HEK293 (cell line): ENCODE data around the gene PER1.

Experiments
- EGR2 ChIP-seq: fragments of 450-650 bp; formaldehyde crosslinking; IDR thresholded peaks from 2 replicates; pipeline ENCODE4 v1.5.1; 2016; ENCODE audit warnings: low read depth, missing biosample characterization, missing genetic modification characterization
- ZBTB17 ChIP-seq: fragments of 450-650 bp; formaldehyde crosslinking; IDR thresholded peaks from 2 replicates; pipeline ENCODE4 v1.5.1; 2016; ENCODE audit warnings: missing biosample characterization, missing genetic modification characterization
- ZBTB20 ChIP-seq: fragments of 450-650 bp; formaldehyde crosslinking; IDR thresholded peaks from 2 replicates; pipeline ENCODE4 v1.5.1; 2016; ENCODE audit warnings: missing biosample characterization, missing genetic modification characterization
- ZBTB48 ChIP-seq: fragments of 450-650 bp; formaldehyde crosslinking; IDR thresholded peaks from 2 replicates; pipeline ENCODE4 v1.5.1; 2016; ENCODE audit warnings: missing biosample characterization, missing genetic modification characterization
- ZNF133 ChIP-seq: fragments of 450-650 bp; formaldehyde crosslinking; IDR thresholded peaks from 2 replicates; pipeline ENCODE4 v1.5.1; 2016; ENCODE audit warnings: missing biosample characterization, missing genetic modification characterization
- ZNF146 ChIP-seq: fragments of 450-650 bp; formaldehyde crosslinking; IDR thresholded peaks from 2 replicates; pipeline ENCODE4 v1.5.1; 2016; ENCODE audit warnings: missing biosample characterization, missing genetic modification characterization
- ZNF214 ChIP-seq: fragments of 450-650 bp; formaldehyde crosslinking; IDR thresholded peaks from 2 replicates; pipeline ENCODE4 v1.5.1; 2017; ENCODE audit warnings: missing biosample characterization, mild to moderate bottlenecking, missing genetic modification characterization, borderline replicate concordance
- ZNF274 ChIP-seq, 2 experiments: fragments of 200-500 bp in 1 of 2; fragments of 450-650 bp in 1 of 2; sonication (Bioruptor generic) in 1 of 2; formaldehyde crosslinking in 1 of 2; IDR thresholded peaks; 2 replicates each; pipeline versions ENCODE4 v1.5.1 to v1.6.1; 2014 to 2016; ENCODE audit warnings: borderline replicate concordance in 1 of 2, inconsistent platforms in 1 of 2, low read length in 1 of 2, missing biosample characterization in 1 of 2, missing genetic modification characterization in 1 of 2
- ZNF324 ChIP-seq: fragments of 450-650 bp; formaldehyde crosslinking; IDR thresholded peaks from 2 replicates; pipeline ENCODE4 v1.5.1; 2016; ENCODE audit warnings: missing biosample characterization, missing genetic modification characterization
- ZNF521 ChIP-seq: fragments of 450-650 bp; formaldehyde crosslinking; IDR thresholded peaks from 2 replicates; pipeline ENCODE4 v1.5.1; 2017; ENCODE audit warnings: missing biosample characterization, mild to moderate bottlenecking, missing genetic modification characterization
- ZNF747 ChIP-seq: fragments of 450-650 bp; formaldehyde crosslinking; IDR thresholded peaks from 2 replicates; pipeline ENCODE4 v1.5.1; 2016; ENCODE audit warnings: missing biosample characterization, missing genetic modification characterization
- ZNF76 ChIP-seq: fragments of 450-650 bp; formaldehyde crosslinking; IDR thresholded peaks from 2 replicates; pipeline ENCODE4; 2016; ENCODE audit warnings: low read depth, missing biosample characterization, missing genetic modification characterization, borderline replicate concordance
- ZSCAN30 ChIP-seq: fragments of 450-650 bp; IDR thresholded peaks from 2 replicates; pipeline ENCODE4 v1.5.1; 2018; ENCODE audit warnings: missing biosample characterization, mild to moderate bottlenecking, missing genetic modification characterization, moderate library complexity
- TF ChIP-seq, protein P1 (sequence below): fragments of 450-650 bp; formaldehyde crosslinking; IDR thresholded peaks from 2 replicates; pipeline ENCODE4 v1.5.1; 2017; ENCODE audit warnings: missing biosample characterization, missing genetic modification characterization
- TF ChIP-seq, protein P2 (sequence below): fragments of 450-650 bp; formaldehyde crosslinking; IDR thresholded peaks from 2 replicates; pipeline ENCODE4 v1.5.1; 2017; ENCODE audit warnings: missing biosample characterization, mild to moderate bottlenecking, missing genetic modification characterization, moderate library complexity
- TF ChIP-seq, protein P3 (sequence below): fragments of 450-650 bp; formaldehyde crosslinking; IDR thresholded peaks from 2 replicates; pipeline ENCODE4 v1.5.1; 2016; ENCODE audit warnings: missing biosample characterization, missing genetic modification characterization, borderline replicate concordance
- TF ChIP-seq, protein P4 (sequence below): fragments of 450-650 bp; formaldehyde crosslinking; IDR thresholded peaks from 2 replicates; pipeline ENCODE4 v1.5.1; 2016; ENCODE audit warnings: missing biosample characterization, missing genetic modification characterization
- TF ChIP-seq, protein P5 (sequence below): sonication (generic); formaldehyde crosslinking; IDR thresholded peaks from 2 replicates; pipeline ENCODE4 v1.8.1; 2022; ENCODE audit warnings: mild to moderate bottlenecking, moderate library complexity, missing genetic modification reagents
- TF ChIP-seq, protein P6 (sequence below): fragments of 450-650 bp; formaldehyde crosslinking; IDR thresholded peaks from 2 replicates; pipeline ENCODE4 v1.5.1; 2017; ENCODE audit warnings: missing biosample characterization, missing genetic modification characterization
- TF ChIP-seq, protein P7 (sequence below): fragments of 450-650 bp; formaldehyde crosslinking; IDR thresholded peaks from 2 replicates; pipeline ENCODE4 v1.5.1; 2016; ENCODE audit warnings: missing biosample characterization, missing genetic modification characterization

Gene PER1

DNA sequence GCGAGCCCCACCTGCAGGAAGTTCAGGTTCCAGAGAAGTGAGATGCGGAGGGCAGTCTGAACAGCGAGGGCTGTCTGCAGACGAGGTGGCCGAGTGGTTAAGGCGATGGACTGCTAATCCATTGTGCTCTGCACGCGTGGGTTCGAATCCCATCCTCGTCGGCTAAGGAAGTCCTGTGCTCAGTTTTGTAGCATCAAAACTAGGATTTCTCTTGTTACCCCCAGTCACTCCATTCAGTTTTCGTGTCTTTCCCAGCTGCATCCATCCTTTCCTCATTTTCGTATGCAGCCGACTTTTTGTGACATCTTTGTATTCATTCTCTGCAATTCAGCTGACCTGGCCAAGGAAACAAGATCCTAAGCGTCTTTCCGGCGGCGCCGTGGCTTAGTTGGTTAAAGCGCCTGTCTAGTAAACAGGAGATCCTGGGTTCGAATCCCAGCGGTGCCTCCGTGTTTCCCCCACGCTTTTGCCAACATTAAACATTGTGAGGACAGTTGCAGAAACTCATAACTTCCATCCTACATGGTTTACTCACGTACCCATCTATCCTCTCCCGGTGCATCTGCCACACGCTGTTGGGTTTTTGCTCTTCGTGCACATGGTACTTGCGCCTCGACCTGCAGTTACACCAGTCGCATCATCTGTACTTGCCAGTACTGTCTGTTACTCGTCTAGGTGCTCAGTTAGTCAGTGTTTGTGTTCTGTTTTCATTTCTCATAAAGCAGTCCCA lies 34.7 kb upstream of the PER1 start (continued):
- TF ChIP-seq, protein P1, sequence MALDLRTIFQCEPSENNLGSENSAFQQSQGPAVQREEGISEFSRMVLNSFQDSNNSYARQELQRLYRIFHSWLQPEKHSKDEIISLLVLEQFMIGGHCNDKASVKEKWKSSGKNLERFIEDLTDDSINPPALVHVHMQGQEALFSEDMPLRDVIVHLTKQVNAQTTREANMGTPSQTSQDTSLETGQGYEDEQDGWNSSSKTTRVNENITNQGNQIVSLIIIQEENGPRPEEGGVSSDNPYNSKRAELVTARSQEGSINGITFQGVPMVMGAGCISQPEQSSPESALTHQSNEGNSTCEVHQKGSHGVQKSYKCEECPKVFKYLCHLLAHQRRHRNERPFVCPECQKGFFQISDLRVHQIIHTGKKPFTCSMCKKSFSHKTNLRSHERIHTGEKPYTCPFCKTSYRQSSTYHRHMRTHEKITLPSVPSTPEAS, result no peak
- peak; percentile 48 for TF ChIP-seq EGR2 (tag by site-specific recombination)
- TF ChIP-seq, protein P2, sequence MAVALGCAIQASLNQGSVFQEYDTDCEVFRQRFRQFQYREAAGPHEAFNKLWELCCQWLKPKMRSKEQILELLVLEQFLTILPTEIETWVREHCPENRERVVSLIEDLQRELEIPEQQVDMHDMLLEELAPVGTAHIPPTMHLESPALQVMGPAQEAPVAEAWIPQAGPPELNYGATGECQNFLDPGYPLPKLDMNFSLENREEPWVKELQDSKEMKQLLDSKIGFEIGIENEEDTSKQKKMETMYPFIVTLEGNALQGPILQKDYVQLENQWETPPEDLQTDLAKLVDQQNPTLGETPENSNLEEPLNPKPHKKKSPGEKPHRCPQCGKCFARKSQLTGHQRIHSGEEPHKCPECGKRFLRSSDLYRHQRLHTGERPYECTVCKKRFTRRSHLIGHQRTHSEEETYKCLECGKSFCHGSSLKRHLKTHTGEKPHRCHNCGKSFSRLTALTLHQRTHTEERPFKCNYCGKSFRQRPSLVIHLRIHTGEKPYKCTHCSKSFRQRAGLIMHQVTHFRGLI (tag by site-specific recombination), result no peak; the same call in 1 of the 2 replicates
- peak; percentile 61; the same call in 1 of the 2 replicates for TF ChIP-seq ZNF76
- no peak for TF ChIP-seq ZNF521 (tag by site-specific recombination)
- no peak; the same call in 1 of the 2 replicates for TF ChIP-seq ZNF146 (tag by site-specific recombination)
- TF ChIP-seq, protein P3, sequence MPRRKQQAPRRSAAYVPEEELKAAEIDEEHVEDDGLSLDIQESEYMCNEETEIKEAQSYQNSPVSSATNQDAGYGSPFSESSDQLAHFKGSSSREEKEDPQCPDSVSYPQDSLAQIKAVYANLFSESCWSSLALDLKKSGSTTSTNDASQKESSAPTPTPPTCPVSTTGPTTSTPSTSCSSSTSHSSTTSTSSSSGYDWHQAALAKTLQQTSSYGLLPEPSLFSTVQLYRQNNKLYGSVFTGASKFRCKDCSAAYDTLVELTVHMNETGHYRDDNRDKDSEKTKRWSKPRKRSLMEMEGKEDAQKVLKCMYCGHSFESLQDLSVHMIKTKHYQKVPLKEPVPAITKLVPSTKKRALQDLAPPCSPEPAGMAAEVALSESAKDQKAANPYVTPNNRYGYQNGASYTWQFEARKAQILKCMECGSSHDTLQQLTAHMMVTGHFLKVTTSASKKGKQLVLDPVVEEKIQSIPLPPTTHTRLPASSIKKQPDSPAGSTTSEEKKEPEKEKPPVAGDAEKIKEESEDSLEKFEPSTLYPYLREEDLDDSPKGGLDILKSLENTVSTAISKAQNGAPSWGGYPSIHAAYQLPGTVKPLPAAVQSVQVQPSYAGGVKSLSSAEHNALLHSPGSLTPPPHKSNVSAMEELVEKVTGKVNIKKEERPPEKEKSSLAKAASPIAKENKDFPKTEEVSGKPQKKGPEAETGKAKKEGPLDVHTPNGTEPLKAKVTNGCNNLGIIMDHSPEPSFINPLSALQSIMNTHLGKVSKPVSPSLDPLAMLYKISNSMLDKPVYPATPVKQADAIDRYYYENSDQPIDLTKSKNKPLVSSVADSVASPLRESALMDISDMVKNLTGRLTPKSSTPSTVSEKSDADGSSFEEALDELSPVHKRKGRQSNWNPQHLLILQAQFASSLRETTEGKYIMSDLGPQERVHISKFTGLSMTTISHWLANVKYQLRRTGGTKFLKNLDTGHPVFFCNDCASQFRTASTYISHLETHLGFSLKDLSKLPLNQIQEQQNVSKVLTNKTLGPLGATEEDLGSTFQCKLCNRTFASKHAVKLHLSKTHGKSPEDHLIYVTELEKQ, result peak; percentile 60; the same call in 1 of the 2 replicates
- peak; percentile 91 for TF ChIP-seq ZBTB17 (tag by site-specific recombination)
- TF ChIP-seq, protein P4, sequence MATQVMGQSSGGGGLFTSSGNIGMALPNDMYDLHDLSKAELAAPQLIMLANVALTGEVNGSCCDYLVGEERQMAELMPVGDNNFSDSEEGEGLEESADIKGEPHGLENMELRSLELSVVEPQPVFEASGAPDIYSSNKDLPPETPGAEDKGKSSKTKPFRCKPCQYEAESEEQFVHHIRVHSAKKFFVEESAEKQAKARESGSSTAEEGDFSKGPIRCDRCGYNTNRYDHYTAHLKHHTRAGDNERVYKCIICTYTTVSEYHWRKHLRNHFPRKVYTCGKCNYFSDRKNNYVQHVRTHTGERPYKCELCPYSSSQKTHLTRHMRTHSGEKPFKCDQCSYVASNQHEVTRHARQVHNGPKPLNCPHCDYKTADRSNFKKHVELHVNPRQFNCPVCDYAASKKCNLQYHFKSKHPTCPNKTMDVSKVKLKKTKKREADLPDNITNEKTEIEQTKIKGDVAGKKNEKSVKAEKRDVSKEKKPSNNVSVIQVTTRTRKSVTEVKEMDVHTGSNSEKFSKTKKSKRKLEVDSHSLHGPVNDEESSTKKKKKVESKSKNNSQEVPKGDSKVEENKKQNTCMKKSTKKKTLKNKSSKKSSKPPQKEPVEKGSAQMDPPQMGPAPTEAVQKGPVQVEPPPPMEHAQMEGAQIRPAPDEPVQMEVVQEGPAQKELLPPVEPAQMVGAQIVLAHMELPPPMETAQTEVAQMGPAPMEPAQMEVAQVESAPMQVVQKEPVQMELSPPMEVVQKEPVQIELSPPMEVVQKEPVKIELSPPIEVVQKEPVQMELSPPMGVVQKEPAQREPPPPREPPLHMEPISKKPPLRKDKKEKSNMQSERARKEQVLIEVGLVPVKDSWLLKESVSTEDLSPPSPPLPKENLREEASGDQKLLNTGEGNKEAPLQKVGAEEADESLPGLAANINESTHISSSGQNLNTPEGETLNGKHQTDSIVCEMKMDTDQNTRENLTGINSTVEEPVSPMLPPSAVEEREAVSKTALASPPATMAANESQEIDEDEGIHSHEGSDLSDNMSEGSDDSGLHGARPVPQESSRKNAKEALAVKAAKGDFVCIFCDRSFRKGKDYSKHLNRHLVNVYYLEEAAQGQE (tag by site-specific recombination), result peak; percentile 25; the same call in 1 of the 2 replicates
- TF ChIP-seq, protein P5, sequence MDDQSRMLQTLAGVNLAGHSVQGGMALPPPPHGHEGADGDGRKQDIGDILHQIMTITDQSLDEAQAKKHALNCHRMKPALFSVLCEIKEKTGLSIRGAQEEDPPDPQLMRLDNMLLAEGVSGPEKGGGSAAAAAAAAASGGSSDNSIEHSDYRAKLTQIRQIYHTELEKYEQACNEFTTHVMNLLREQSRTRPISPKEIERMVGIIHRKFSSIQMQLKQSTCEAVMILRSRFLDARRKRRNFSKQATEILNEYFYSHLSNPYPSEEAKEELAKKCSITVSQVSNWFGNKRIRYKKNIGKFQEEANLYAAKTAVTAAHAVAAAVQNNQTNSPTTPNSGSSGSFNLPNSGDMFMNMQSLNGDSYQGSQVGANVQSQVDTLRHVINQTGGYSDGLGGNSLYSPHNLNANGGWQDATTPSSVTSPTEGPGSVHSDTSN (CRISPR knock-in tag), result peak; percentile 59; the same call in 1 of the 2 replicates
- TF ChIP-seq ZBTB48 (tag by site-specific recombination), result no peak
- no peak; the same call in 1 of the 2 replicates for TF ChIP-seq ZNF324
- TF ChIP-seq ZNF747 (tag by site-specific recombination), result no peak
- peak; percentile 63; the same call in 1 of the 2 replicates for TF ChIP-seq ZSCAN30
- peak; percentile 50; the same call in 1 of the 2 replicates for TF ChIP-seq ZBTB20 (tag by site-specific recombination)
- no peak; the same call in 1 of the 2 replicates for TF ChIP-seq ZNF214 (tag by site-specific recombination)
- TF ChIP-seq, protein P6, sequence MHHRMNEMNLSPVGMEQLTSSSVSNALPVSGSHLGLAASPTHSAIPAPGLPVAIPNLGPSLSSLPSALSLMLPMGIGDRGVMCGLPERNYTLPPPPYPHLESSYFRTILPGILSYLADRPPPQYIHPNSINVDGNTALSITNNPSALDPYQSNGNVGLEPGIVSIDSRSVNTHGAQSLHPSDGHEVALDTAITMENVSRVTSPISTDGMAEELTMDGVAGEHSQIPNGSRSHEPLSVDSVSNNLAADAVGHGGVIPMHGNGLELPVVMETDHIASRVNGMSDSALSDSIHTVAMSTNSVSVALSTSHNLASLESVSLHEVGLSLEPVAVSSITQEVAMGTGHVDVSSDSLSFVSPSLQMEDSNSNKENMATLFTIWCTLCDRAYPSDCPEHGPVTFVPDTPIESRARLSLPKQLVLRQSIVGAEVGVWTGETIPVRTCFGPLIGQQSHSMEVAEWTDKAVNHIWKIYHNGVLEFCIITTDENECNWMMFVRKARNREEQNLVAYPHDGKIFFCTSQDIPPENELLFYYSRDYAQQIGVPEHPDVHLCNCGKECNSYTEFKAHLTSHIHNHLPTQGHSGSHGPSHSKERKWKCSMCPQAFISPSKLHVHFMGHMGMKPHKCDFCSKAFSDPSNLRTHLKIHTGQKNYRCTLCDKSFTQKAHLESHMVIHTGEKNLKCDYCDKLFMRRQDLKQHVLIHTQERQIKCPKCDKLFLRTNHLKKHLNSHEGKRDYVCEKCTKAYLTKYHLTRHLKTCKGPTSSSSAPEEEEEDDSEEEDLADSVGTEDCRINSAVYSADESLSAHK (tag by site-specific recombination), result peak; percentile 22; the same call in 1 of the 2 replicates
- no peak for TF ChIP-seq ZNF274 (IDR thresholded peaks at IDR 0.05; ENCODE audit: low read length)
- TF ChIP-seq ZNF274 (tag by site-specific recombination; IDR thresholded peaks at IDR 0.05; ENCODE audit: borderline replicate concordance), result no peak
- TF ChIP-seq ZNF133 (tag by site-specific recombination), result no peak
- TF ChIP-seq, protein P7, sequence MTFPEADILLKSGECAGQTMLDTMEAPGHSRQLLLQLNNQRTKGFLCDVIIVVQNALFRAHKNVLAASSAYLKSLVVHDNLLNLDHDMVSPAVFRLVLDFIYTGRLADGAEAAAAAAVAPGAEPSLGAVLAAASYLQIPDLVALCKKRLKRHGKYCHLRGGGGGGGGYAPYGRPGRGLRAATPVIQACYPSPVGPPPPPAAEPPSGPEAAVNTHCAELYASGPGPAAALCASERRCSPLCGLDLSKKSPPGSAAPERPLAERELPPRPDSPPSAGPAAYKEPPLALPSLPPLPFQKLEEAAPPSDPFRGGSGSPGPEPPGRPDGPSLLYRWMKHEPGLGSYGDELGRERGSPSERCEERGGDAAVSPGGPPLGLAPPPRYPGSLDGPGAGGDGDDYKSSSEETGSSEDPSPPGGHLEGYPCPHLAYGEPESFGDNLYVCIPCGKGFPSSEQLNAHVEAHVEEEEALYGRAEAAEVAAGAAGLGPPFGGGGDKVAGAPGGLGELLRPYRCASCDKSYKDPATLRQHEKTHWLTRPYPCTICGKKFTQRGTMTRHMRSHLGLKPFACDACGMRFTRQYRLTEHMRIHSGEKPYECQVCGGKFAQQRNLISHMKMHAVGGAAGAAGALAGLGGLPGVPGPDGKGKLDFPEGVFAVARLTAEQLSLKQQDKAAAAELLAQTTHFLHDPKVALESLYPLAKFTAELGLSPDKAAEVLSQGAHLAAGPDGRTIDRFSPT, result peak; percentile 99
